B cell (primary cell): ENCODE data around the gene SLC9A7. TPM values are rescaled to one million over a fixed set of nuclear protein-coding genes. Genes with fewer than 3 reads are reported as not detected.

Experiments used
- ATAC-seq: fragments of 200-7000 bp; cut with Tn5 transposase; one replicate; pipeline ENCODE4 v1.10.0; 2021; ENCODE audit warnings: low read depth, mild to moderate bottlenecking, moderate number of reproducible peaks, moderate library complexity
- CTCF ChIA-PET: fragments of 350-600 bp; sonication (Branson Sonifier 250); formaldehyde crosslinking; loops from one replicate; lab custom pipeline; 2021; ENCODE audit warnings: antibody characterized with exemption, inconsistent platforms; lab: Charles Lee
- POLR2A ChIA-PET: fragments of 350-600 bp; sonication (Branson Sonifier 250); formaldehyde crosslinking; loops from one replicate; lab custom pipeline; 2021; ENCODE audit warnings: antibody characterized with exemption; lab: Charles Lee
- DNase-seq: peaks from one replicate; pipeline ENCODE4 v3.0.0; 2013
- H2AFZ ChIP-seq: 2 replicates; pipeline ENCODE4 v1.6.1; 2012; ENCODE audit warnings: mild to moderate bottlenecking, low read depth, low read length; ENCODE audit not compliant: insufficient read depth, poor library complexity, severe bottlenecking
- H3K27ac ChIP-seq, 2 donors: 1 replicate in 1 of 2; 2 replicates in 1 of 2; pipeline ENCODE4 v1.5.1; 2012 to 2013; ENCODE audit warnings: low read length in 2 of 2, mild to moderate bottlenecking in 2 of 2, moderate library complexity in 1 of 2
- H3K27me3 ChIP-seq, 4 experiments: fragments of 200-600 bp in 1 of 4; sonication (generic) in 1 of 4; replicated peaks in 1 of 4; 1 replicate in 2 of 4; 2 replicates in 2 of 4; pipeline versions ENCODE4 v1.6.1 to v1.7.0; 2013 to 2016; ENCODE audit warnings: low read length in 3 of 4, mild to moderate bottlenecking in 2 of 4, mixed read lengths in 1 of 4, moderate library complexity in 1 of 4; ENCODE audit not compliant: insufficient read depth in 4 of 4, control insufficient read depth in 3 of 4; ENCODE audit errors: control extremely low read depth in 1 of 4
- H3K36me3 ChIP-seq, 2 experiments: replicated peaks in 1 of 2; 1 replicate in 1 of 2; 2 replicates in 1 of 2; pipeline versions ENCODE4 v1.6.1 to v1.7.1; 2013; ENCODE audit warnings: low read length in 1 of 2; ENCODE audit not compliant: insufficient read depth in 2 of 2, control insufficient read depth in 1 of 2; ENCODE audit errors: control extremely low read depth in 1 of 2, extremely low read depth in 1 of 2
- H3K4me1 ChIP-seq, 2 donors: fragments of 200-600 bp in 1 of 2; sonication (generic) in 1 of 2; 1 replicate in 1 of 2; 2 replicates in 1 of 2; pipeline versions ENCODE4 v1.5.1 to v1.6.1; 2013 to 2017; ENCODE audit warnings: low read length in 2 of 2; ENCODE audit not compliant: control insufficient read depth in 2 of 2, insufficient read depth in 2 of 2
- H3K4me2 ChIP-seq: replicated peaks from 2 replicates; pipeline ENCODE3; 2012; ENCODE audit warnings: mild to moderate bottlenecking, low read depth, low read length; ENCODE audit not compliant: poor library complexity, severe bottlenecking
- H3K4me3 ChIP-seq, 5 experiments: fragments of 200-600 bp in 1 of 5; sonication (generic) in 1 of 5; 1 replicate in 3 of 5; 2 replicates in 2 of 5; pipeline versions ENCODE4 v1.5.1 to v1.7.0; 2011 to 2016; ENCODE audit warnings: low read length in 4 of 5, mild to moderate bottlenecking in 4 of 5, low read depth in 2 of 5, control low read depth in 1 of 5, moderate library complexity in 1 of 5; ENCODE audit not compliant: insufficient read depth in 1 of 5; ENCODE audit errors: control extremely low read depth in 1 of 5, extremely low read depth in 1 of 5
- H3K79me2 ChIP-seq: fragments of 200-600 bp; sonication (generic); one replicate; pipeline ENCODE4 v1.6.0; 2016; ENCODE audit warnings: low read length; ENCODE audit not compliant: control insufficient read depth, insufficient read depth
- H3K9ac ChIP-seq: fragments of 200-600 bp; sonication (generic); 2 replicates; pipeline ENCODE4 v1.6.1; 2017; ENCODE audit warnings: mild to moderate bottlenecking, low read length, moderate library complexity
- H3K9me3 ChIP-seq, 3 donors: one replicate each; pipeline versions ENCODE4 v1.6.1 to v1.7.1; 2013; ENCODE audit warnings: low read length in 2 of 3; ENCODE audit not compliant: control insufficient read depth in 2 of 3, insufficient read depth in 1 of 3; ENCODE audit errors: control extremely low read depth in 1 of 3
- H4K20me1 ChIP-seq: 2 replicates; pipeline ENCODE4 v1.6.0; 2012; ENCODE audit warnings: mild to moderate bottlenecking, low read length; ENCODE audit not compliant: insufficient read depth, control insufficient read depth, poor library complexity, severe bottlenecking
- H3K27ac Mint-ChIP-seq: one replicate; pipeline ENCODE4 v1.8.0; 2021; ENCODE audit warnings: mixed read lengths
- H3K27me3 Mint-ChIP-seq: one replicate; pipeline ENCODE4 v1.8.0; 2021; ENCODE audit warnings: mixed read lengths
- H3K4me1 Mint-ChIP-seq: one replicate; pipeline ENCODE4 v1.8.0; 2021; ENCODE audit warnings: mixed read lengths
- H3K4me3 Mint-ChIP-seq: one replicate; pipeline ENCODE4 v1.8.0; 2021; ENCODE audit warnings: mixed read lengths
- H3K9me3 Mint-ChIP-seq: one replicate; pipeline ENCODE4 v1.8.0; 2022; ENCODE audit warnings: mixed read lengths; ENCODE audit not compliant: insufficient read depth
- CTCF ChIP-seq: fragments of 200-600 bp; IDR thresholded peaks from one replicate; pipeline ENCODE4 v1.8.0; 2022; ENCODE audit warnings: antibody characterized with exemption, mild to moderate bottlenecking
- EZH2 ChIP-seq: IDR thresholded peaks from 2 replicates; pipeline ENCODE4 v1.6.1; 2012; ENCODE audit warnings: borderline replicate concordance, low read depth, mild to moderate bottlenecking, moderate library complexity, low read length; ENCODE audit not compliant: insufficient read depth, poor library complexity, severe bottlenecking
- WGBS: methylation state at CpG from one replicate; pipeline ENCODE4 v1.1.5; 2013; ENCODE audit warnings: missing lambda C conversion rate; ENCODE audit not compliant: insufficient coverage; 5-methylcytosine and 5-hydroxymethylcytosine counted together
- intact Hi-C: fragments of 100-400 bp; cut with micrococcal nuclease; formaldehyde crosslinking; loops from one replicate; pipeline ENCODE4 v1.10.0; 2022
- polyA plus RNA-seq: library from polyadenylated mRNA; depleted of rRNA; stranded (reverse); fragments of >200 nt; gene quantifications from 2 replicates; pipeline ENCODE4 v1.2.3, GENCODE V29; 2012
- total RNA-seq, 2 donors: library from RNA; stranded (reverse); fragments of 120-200 nt in 1 of 2; gene quantifications; 1 replicate in 1 of 2; 2 replicates in 1 of 2; pipeline versions ENCODE4 v1.2.3 to v1.2.4, GENCODE V29; 2013 to 2022

Gene SLC9A7
- total and polyA plus RNA-seq, 2 donors (not counting 1 experiment from before 2014, with no cell fraction given) = 24.9 to 53.2 TPM

DNA sequence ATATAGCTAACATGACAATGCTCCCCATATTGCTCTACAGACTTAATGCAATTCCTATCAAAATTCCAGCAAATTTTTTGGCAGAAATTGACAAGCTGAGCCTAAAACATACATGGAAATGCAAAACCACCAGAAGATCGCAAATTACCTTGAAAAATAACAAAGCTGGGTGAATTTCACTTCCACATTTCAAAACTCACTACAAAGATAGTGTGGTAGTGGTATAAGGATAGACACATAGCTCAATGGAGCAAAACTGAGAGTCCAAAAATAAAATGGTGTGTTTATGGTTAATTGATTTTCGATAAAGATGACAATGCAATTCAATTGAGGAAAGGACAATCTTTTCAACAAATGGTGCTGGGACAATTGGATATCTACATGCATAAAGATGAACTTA, 65.8 kb downstream of the SLC9A7 start:
- intact Hi-C loops = loop anchor here (5.0 kb wide), 2 partner anchors 34 to 104 kb away; no protein-coding TSS in a partner anchor
- Histone ChIP-seq H3K79me2 (peaks cover 54% of the 10 kb centered on the region), H3K4me3 (peak overlapping the region in 1 of 5 experiments; percentile 21), H3K4me1 (peaks cover 24 to 28% of the 10 kb centered on the region in 2 donors), H3K9ac (peak overlapping the region; percentile 26), H3K27ac (no peak overlapping the region), H3K36me3 (no peaks in the 10 kb centered on the region), H4K20me1 (peaks cover 12% of the 10 kb centered on the region), H3K27me3 (no peaks in the 10 kb centered on the region), H3K4me2 (peak overlapping the region; percentile 39), H3K9me3 (peaks cover 0 to 2% (median 0%) of the 10 kb centered on the region in 3 donors), H2AFZ (no peak overlapping the region)
- no peaks in the 10 kb centered on the region for H3K9me3 Mint-ChIP-seq
- WGBS = no CpG with 5 or more reads among the region's 2 CpGs
- no peak for ATAC-seq
- H3K27me3 Mint-ChIP-seq = no peaks in the 10 kb centered on the region
- ChIA-PET CTCF (interaction anchor here (1.1 to 1.4 kb wide), 2 partner anchors 66 to 100 kb away, joined by 3 read pairs; partner anchors contain the start of gene SLC9A7), POLR2A (interaction anchor here (0.6 kb wide), 1 partner anchor 66 kb away, joined by 4 read pairs; no protein-coding TSS in a partner anchor)
- DNase-seq = no peak
- no peak overlapping the region for H3K27ac Mint-ChIP-seq
- H3K4me1 Mint-ChIP-seq = peaks cover 45% of the 10 kb centered on the region
- no peak for TF ChIP-seq EZH2
- TF ChIP-seq CTCF = no peak
- H3K4me3 Mint-ChIP-seq = peak overlapping the region; percentile 66

GRCh38 chrX:46690818-46691217, 68.1 kb downstream of the SLC9A7 start:
- ATAC-seq (no peak), DNase-seq (no peak)
- Mint-ChIP-seq H3K9me3 (no peaks in the 10 kb centered on the region), H3K27ac (no peak overlapping the region), H3K4me3 (no peak overlapping the region), H3K4me1 (peaks cover 55% of the 10 kb centered on the region), H3K27me3 (no peaks in the 10 kb centered on the region)
- Histone ChIP-seq H3K4me1 (peaks cover 24 to 28% of the 10 kb centered on the region in 2 donors), H2AFZ (no peak overlapping the region), H3K9ac (no peak overlapping the region), H3K9me3 (peaks cover 0 to 2% (median 0%) of the 10 kb centered on the region in 3 donors), H3K4me2 (no peak overlapping the region), H3K79me2 (peaks cover 66% of the 10 kb centered on the region), H3K27me3 (no peaks in the 10 kb centered on the region), H3K4me3 (no peak overlapping the region), H3K27ac (no peak overlapping the region), H4K20me1 (peaks cover 10% of the 10 kb centered on the region), H3K36me3 (no peaks in the 10 kb centered on the region)
- no CpG with 5 or more reads among the region's 2 CpGs for WGBS
- no peak for TF ChIP-seq EZH2
- TF ChIP-seq CTCF = no peak
- CTCF ChIA-PET = interaction anchor here (0.9 kb wide), 1 partner anchor 69 kb away, joined by 3 read pairs; no protein-coding TSS in a partner anchor
- intact Hi-C loops = loop anchor here (5.0 kb wide), 2 partner anchors 36 to 106 kb away; no protein-coding TSS in a partner anchor
- POLR2A ChIA-PET = no interaction called here
